IPS-15b (cell line): ENCODE results near the gene ANOS1.

Experiments used
- H3K27me3 ChIP-seq: one replicate; pipeline ENCODE4 v1.6.1; 2013; ENCODE audit warnings: low read length; ENCODE audit not compliant: control insufficient read depth, insufficient read depth
- H3K36me3 ChIP-seq: one replicate; pipeline ENCODE4 v1.6.1; 2013; ENCODE audit warnings: low read length; ENCODE audit not compliant: control insufficient read depth, insufficient read depth
- H3K4me1 ChIP-seq: one replicate; pipeline ENCODE4 v1.6.1; 2013; ENCODE audit warnings: mild to moderate bottlenecking, low read length; ENCODE audit not compliant: control insufficient read depth, insufficient read depth
- H3K4me3 ChIP-seq: one replicate; pipeline ENCODE4 v1.5.1; 2013; ENCODE audit warnings: low read depth, low read length
- H3K9ac ChIP-seq: one replicate; pipeline ENCODE4 v1.6.1; 2013; ENCODE audit warnings: low read depth, mild to moderate bottlenecking, low read length
- H3K9me3 ChIP-seq: one replicate; pipeline ENCODE4 v1.6.1; 2013; ENCODE audit warnings: mild to moderate bottlenecking, low read length; ENCODE audit not compliant: control insufficient read depth, insufficient read depth

The ANOS1 gene

GRCh38 chrX:8738588-8739189, 6.8 kb upstream of the ANOS1 start:
- H3K4me1 ChIP-seq, result no peaks in the 10 kb centered on the region
- no peaks in the 10 kb centered on the region for H3K36me3 ChIP-seq
- no peak overlapping the region for H3K4me3 ChIP-seq

GRCh38 chrX:8737883-8738282, 5.9 kb upstream of the ANOS1 start:
- H3K9me3 ChIP-seq, result no peaks in the 10 kb centered on the region
- peaks cover 10% of the 10 kb centered on the region for H3K27me3 ChIP-seq
- no peaks in the 10 kb centered on the region for H3K4me1 ChIP-seq
- no peak overlapping the region for H3K4me3 ChIP-seq
- H3K36me3 ChIP-seq, result no peaks in the 10 kb centered on the region
- no peak overlapping the region for H3K9ac ChIP-seq

More at GRCh38 chrX:8738588-8739189, 6.8 kb upstream of the ANOS1 start:
- no peak overlapping the region for H3K9ac ChIP-seq
- H3K27me3 ChIP-seq, result peaks cover 3% of the 10 kb centered on the region
- H3K9me3 ChIP-seq, result no peaks in the 10 kb centered on the region

GRCh38 chrX:8730812-8731558, 952 bp downstream of the ANOS1 start:
- no peaks in the 10 kb centered on the region for H3K9me3 ChIP-seq
- H3K4me1 ChIP-seq, result peaks cover 6% of the 10 kb centered on the region
- H3K27me3 ChIP-seq, result peaks cover 42% of the 10 kb centered on the region
- H3K9ac ChIP-seq, result no peak overlapping the region
- H3K4me3 ChIP-seq, result peak overlapping the region; percentile 70
- no peaks in the 10 kb centered on the region for H3K36me3 ChIP-seq

GRCh38 chrX:8729811-8730210, 2.1 kb downstream of the ANOS1 start:
- no peaks in the 10 kb centered on the region for H3K36me3 ChIP-seq
- H3K9ac ChIP-seq, result no peak overlapping the region
- H3K4me3 ChIP-seq, result peak overlapping the region; percentile 70
- H3K4me1 ChIP-seq, result peaks cover 6% of the 10 kb centered on the region
- H3K9me3 ChIP-seq, result no peaks in the 10 kb centered on the region
- peaks cover 42% of the 10 kb centered on the region for H3K27me3 ChIP-seq

GRCh38 chrX:8728932-8729535, 2.9 kb downstream of the ANOS1 start:
- H3K9ac ChIP-seq, result no peak overlapping the region
- no peaks in the 10 kb centered on the region for H3K36me3 ChIP-seq
- no peaks in the 10 kb centered on the region for H3K9me3 ChIP-seq
- H3K4me3 ChIP-seq, result no peak overlapping the region
- peaks cover 42% of the 10 kb centered on the region for H3K27me3 ChIP-seq
- H3K4me1 ChIP-seq, result peaks cover 6% of the 10 kb centered on the region

GRCh38 chrX:8726031-8726652, 5.8 kb downstream of the ANOS1 start:
- H3K4me1 ChIP-seq, result peaks cover 9% of the 10 kb centered on the region
- H3K27me3 ChIP-seq, result peaks cover 27% of the 10 kb centered on the region

GRCh38 chrX:8724300-8724699, 7.6 kb downstream of the ANOS1 start:
- Histone ChIP-seq H3K36me3 (no peaks in the 10 kb centered on the region), H3K9me3 (no peaks in the 10 kb centered on the region), H3K4me1 (peaks cover 9% of the 10 kb centered on the region), H3K9ac (no peak overlapping the region), H3K27me3 (peaks cover 18% of the 10 kb centered on the region), H3K4me3 (no peak overlapping the region)

More at GRCh38 chrX:8726031-8726652, 5.8 kb downstream of the ANOS1 start:
- Histone ChIP-seq H3K9me3 (no peaks in the 10 kb centered on the region), H3K9ac (no peak overlapping the region), H3K36me3 (no peaks in the 10 kb centered on the region), H3K4me3 (no peak overlapping the region)

GRCh38 chrX:8721536-8721935, 10.4 kb downstream of the ANOS1 start:
- Histone ChIP-seq H3K36me3 (no peaks in the 10 kb centered on the region), H3K27me3 (peaks cover under 1% of the 10 kb centered on the region), H3K9ac (no peak overlapping the region), H3K9me3 (no peaks in the 10 kb centered on the region), H3K4me3 (no peak overlapping the region), H3K4me1 (peaks cover 3% of the 10 kb centered on the region)

- peaks cover 3% of the 10 kb centered on the region for H3K4me1 ChIP-seq
- H3K9me3 ChIP-seq, result no peaks in the 10 kb centered on the region
- no peaks in the 10 kb centered on the region for H3K36me3 ChIP-seq
- no peaks in the 10 kb centered on the region for H3K27me3 ChIP-seq
- no peak overlapping the region for H3K9ac ChIP-seq
- H3K4me3 ChIP-seq, result no peak overlapping the region
These were observed 11.8 kb downstream of the ANOS1 start for GRCh38 chrX:8720136-8720535.

- peaks cover 4% of the 10 kb centered on the region for H3K4me1 ChIP-seq
- no peak overlapping the region for H3K9ac ChIP-seq
- H3K4me3 ChIP-seq, result no peak overlapping the region
- H3K36me3 ChIP-seq, result no peaks in the 10 kb centered on the region
- no peaks in the 10 kb centered on the region for H3K27me3 ChIP-seq
- no peaks in the 10 kb centered on the region for H3K9me3 ChIP-seq
These were observed 14.6 kb downstream of the ANOS1 start for GRCh38 chrX:8717354-8717753.

- H3K9me3 ChIP-seq, result no peaks in the 10 kb centered on the region
- H3K27me3 ChIP-seq, result no peaks in the 10 kb centered on the region
- H3K4me3 ChIP-seq, result no peak overlapping the region
- peaks cover 4% of the 10 kb centered on the region for H3K4me1 ChIP-seq
- no peaks in the 10 kb centered on the region for H3K36me3 ChIP-seq
- no peak overlapping the region for H3K9ac ChIP-seq
These were observed 17.8 kb downstream of the ANOS1 start for GRCh38 chrX:8714164-8714563.
